Fibroblast of skin of right biceps (primary cell): Measurements from ENCODE around the gene E2F8.

Experiments used
- DNase-seq: peaks from one replicate; pipeline ENCODE4 v3.0.0-alpha.2; 2013

Gene E2F8

DNA sequence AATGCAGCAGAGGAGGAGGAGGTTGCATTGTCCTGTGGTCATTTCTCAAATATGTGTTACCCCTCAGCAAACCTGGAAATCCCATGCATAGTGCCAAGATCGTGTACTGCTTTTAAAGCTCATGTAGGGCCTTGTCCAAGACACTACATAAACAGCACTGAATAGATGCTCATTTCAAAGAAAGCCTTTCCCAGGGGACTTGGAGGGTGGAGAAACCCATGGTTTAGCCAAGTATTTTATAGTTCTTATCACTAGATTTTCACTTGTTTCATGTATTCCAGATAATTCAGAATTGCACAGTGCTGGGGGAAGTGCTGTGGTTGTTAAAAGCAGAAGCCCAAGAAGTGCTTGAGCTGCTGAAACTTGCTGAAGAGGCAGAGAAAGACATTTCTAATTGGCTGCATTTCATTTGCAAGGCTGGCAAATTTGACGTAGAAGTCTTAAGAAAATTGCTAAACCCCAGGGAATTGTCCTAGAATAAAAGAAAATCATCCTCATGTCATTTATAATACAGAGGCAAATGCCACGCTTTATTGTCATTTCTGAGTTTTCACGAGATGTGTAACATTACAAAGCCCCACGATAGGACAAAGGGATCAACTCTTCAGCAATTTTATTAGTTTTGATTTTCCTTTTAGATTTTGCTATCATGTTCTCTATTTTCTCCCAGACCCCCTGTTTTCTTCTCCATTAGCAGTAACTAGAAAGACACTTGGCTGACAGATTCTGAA lies 59.0 kb downstream of the E2F8 start:
- DNase-seq = no peak

DNA sequence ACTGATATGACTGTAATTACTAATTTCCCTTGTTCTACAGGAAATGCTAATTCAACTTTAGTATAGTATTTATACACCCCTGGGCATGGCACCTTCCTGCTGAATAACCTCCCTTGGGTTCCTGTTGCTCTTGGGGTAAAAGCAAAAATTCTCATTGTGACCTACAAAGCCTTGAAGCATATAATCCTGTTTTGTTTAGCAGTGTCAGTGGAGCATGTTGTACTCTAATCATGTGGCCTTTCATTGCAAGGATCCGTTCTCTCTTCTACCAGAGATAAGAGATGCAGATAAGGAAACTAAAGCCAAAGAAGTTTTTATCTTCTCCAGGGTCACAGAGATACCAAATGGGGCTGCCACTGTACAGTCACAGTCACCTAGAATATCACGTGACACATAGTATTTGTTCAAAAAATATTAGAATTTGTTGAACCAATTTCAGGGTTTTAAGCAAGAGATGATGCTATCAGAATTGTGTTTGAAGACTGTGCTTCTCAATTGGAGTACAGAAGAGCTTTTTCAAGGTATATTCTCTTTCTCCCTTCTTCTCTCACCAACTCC lies 64.0 kb downstream of the E2F8 start:
- DNase-seq = no peak
